Endothelial cell of umbilical vein (primary cell): ENCODE data around the gene FYB1.

Experiments used
- EZH2 ChIP-seq: IDR thresholded peaks from 2 replicates; pipeline ENCODE4 v1.6.1; 2012; ENCODE audit warnings: borderline replicate concordance, low read depth, mild to moderate bottlenecking, moderate library complexity, low read length, inconsistent platforms; ENCODE audit not compliant: severe bottlenecking
- POLR2A ChIP-seq: IDR thresholded peaks from 2 replicates; pipeline ENCODE4 v1.6.1; 2012; ENCODE audit warnings: low read depth, mild to moderate bottlenecking, control low read depth, low read length
- TF ChIP-seq, protein P1 (sequence below), 2 donors: IDR thresholded peaks; 1 replicate in 1 of 2; 2 replicates in 1 of 2; pipeline ENCODE4 v1.5.1; 2011; ENCODE audit warnings: low read length in 2 of 2, mild to moderate bottlenecking in 2 of 2, moderate library complexity in 2 of 2, control low read depth in 1 of 2, inconsistent platforms in 1 of 2, low read depth in 1 of 2; ENCODE audit not compliant: insufficient read depth in 1 of 2; ENCODE audit errors: extremely low read depth in 1 of 2
- TF ChIP-seq, protein P2 (sequence below): IDR thresholded peaks from 2 replicates; pipeline ENCODE4 v1.6.1; 2011; ENCODE audit not compliant: insufficient read depth, insufficient read length

DNA sequence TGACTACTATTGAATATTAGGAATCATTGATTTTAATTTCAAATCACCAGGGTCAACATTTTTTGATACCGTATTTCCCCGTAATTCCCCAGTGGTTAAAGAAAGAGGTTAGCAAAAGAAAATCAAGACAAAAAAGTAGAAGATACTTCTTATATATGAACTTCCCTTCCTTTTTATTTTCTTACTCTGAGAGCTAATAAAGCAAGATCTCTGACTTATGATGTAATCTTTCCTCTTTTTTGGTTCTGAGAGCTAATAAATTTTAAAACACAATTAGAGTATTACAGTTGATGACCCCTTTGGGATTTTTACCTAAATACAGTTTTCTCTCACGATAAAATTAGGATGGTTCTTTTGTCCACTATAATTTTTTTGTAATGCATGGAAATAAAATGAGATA is 9.2 kb upstream of the FYB1 start:
- no peak for TF ChIP-seq POLR2A
- TF ChIP-seq, protein P1, sequence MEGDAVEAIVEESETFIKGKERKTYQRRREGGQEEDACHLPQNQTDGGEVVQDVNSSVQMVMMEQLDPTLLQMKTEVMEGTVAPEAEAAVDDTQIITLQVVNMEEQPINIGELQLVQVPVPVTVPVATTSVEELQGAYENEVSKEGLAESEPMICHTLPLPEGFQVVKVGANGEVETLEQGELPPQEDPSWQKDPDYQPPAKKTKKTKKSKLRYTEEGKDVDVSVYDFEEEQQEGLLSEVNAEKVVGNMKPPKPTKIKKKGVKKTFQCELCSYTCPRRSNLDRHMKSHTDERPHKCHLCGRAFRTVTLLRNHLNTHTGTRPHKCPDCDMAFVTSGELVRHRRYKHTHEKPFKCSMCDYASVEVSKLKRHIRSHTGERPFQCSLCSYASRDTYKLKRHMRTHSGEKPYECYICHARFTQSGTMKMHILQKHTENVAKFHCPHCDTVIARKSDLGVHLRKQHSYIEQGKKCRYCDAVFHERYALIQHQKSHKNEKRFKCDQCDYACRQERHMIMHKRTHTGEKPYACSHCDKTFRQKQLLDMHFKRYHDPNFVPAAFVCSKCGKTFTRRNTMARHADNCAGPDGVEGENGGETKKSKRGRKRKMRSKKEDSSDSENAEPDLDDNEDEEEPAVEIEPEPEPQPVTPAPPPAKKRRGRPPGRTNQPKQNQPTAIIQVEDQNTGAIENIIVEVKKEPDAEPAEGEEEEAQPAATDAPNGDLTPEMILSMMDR (IDR thresholded peaks at IDR 0.05; ENCODE audit: extremely low read depth in 1 of 2, insufficient read depth in 1 of 2, low read depth in 1 of 2, low read length in 2 of 2): no peak
- no peak for TF ChIP-seq EZH2
- TF ChIP-seq, protein P2, sequence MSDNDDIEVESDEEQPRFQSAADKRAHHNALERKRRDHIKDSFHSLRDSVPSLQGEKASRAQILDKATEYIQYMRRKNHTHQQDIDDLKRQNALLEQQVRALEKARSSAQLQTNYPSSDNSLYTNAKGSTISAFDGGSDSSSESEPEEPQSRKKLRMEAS: no peak
